A673 (cell line): ENCODE measurements around the gene SRCAP.

Experiments
- EZH2 ChIP-seq: fragments of 200-600 bp; sonication (generic); IDR thresholded peaks from 2 replicates; pipeline ENCODE4 v1.6.1; 2017; ENCODE audit warnings: borderline replicate concordance, low read depth, mild to moderate bottlenecking, mixed read lengths, antibody characterized with exemption, low read length; ENCODE audit not compliant: poor library complexity, severe bottlenecking
- TF ChIP-seq, protein P1 (sequence below): fragments of 300-800, 200-600 bp; sonication (generic); conservative IDR thresholded peaks from 2 replicates; pipeline ENCODE4 v1.5.1; 2017; ENCODE audit warnings: low read depth, mild to moderate bottlenecking, antibody characterized with exemption, low read length, moderate library complexity, mixed read lengths

DNA sequence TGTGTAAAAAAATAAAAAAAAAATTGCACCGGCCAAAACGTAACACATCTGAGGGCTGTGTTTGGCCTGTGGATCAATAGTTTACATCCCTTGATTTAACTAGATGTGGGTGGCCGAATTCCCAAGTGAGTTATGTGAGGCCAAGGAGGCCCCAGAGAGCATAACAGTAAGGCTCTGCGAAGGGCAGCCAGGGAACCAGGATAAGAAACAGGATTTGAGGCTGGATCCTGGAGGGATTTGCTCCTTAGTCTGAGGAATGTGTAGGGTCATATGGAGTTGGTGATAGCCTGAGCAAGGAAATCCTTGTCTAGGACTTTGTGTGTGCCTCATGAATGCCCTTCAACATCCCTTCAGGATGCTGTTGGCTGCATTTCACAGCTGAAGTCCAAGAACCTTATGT lies 51.2 kb downstream of the SRCAP start:
- TF ChIP-seq, protein P1, sequence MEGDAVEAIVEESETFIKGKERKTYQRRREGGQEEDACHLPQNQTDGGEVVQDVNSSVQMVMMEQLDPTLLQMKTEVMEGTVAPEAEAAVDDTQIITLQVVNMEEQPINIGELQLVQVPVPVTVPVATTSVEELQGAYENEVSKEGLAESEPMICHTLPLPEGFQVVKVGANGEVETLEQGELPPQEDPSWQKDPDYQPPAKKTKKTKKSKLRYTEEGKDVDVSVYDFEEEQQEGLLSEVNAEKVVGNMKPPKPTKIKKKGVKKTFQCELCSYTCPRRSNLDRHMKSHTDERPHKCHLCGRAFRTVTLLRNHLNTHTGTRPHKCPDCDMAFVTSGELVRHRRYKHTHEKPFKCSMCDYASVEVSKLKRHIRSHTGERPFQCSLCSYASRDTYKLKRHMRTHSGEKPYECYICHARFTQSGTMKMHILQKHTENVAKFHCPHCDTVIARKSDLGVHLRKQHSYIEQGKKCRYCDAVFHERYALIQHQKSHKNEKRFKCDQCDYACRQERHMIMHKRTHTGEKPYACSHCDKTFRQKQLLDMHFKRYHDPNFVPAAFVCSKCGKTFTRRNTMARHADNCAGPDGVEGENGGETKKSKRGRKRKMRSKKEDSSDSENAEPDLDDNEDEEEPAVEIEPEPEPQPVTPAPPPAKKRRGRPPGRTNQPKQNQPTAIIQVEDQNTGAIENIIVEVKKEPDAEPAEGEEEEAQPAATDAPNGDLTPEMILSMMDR, result no peak
- TF ChIP-seq EZH2, result no peak
